Stimulated activated CD8-positive, alpha-beta memory T cell treated with anti-CD3 and anti-CD28 coated beads, Interleukin-7, amount 100 ng/mL, for 48 hours (primary cell): ENCODE results near the gene DPP10.
"Not testable (repeated sequence)": the region's sequence is repeated elsewhere in the genome, so short reads cannot be mapped to it uniquely, and the experiment has no call there.

ENCODE experiments used
- DNase-seq, 2 donors: peaks; one replicate each; pipeline ENCODE4 v3.0.0-alpha.2; 2020; ENCODE audit warnings: low read depth in 1 of 2; ENCODE audit errors: extremely low read depth in 1 of 2

The DPP10 gene

GRCh38 chr2:114507744-114508143, 65.3 kb downstream of the DPP10 start:
- DNase-seq, result no peak

GRCh38 chr2:114515882-114516281, 73.4 kb downstream of the DPP10 start:
- no peak for DNase-seq

GRCh38 chr2:114517580-114517979, 75.1 kb downstream of the DPP10 start:
- DNase-seq, result no peak

GRCh38 chr2:114518738-114519137, 76.3 kb downstream of the DPP10 start:
- no peak for DNase-seq

- not testable (repeated sequence) for DNase-seq
These were observed 80.2 kb downstream of the DPP10 start for GRCh38 chr2:114522612-114523011.

- DNase-seq, result no peak
These were observed 83.5 kb downstream of the DPP10 start for GRCh38 chr2:114525955-114526354.

GRCh38 chr2:114526841-114527240, 84.4 kb downstream of the DPP10 start:
- no peak for DNase-seq

- DNase-seq, result no peak
These were observed 85.0 kb downstream of the DPP10 start for GRCh38 chr2:114527330-114527983.

GRCh38 chr2:114534116-114535084, 92.0 kb downstream of the DPP10 start:
- no peak for DNase-seq

- DNase-seq, result no peak
These were observed 95.3 kb downstream of the DPP10 start for GRCh38 chr2:114537777-114538176.

GRCh38 chr2:114542695-114543094, 100.3 kb downstream of the DPP10 start:
- DNase-seq, result no peak

- no peak for DNase-seq
These were observed 100.9 kb downstream of the DPP10 start for GRCh38 chr2:114543236-114543766.

- no peak for DNase-seq
These were observed 102.6 kb downstream of the DPP10 start for GRCh38 chr2:114545052-114545451.

GRCh38 chr2:114546531-114546930, 104.1 kb downstream of the DPP10 start:
- no peak for DNase-seq

- DNase-seq, result no peak
These were observed 105.7 kb downstream of the DPP10 start for GRCh38 chr2:114548151-114548550.

- DNase-seq, result no peak
These were observed 107.9 kb downstream of the DPP10 start for GRCh38 chr2:114550364-114550763.

- DNase-seq, result no peak
These were observed 108.7 kb downstream of the DPP10 start for GRCh38 chr2:114550895-114551793.

GRCh38 chr2:114553027-114553426, 110.6 kb downstream of the DPP10 start:
- no peak for DNase-seq

- DNase-seq, result no peak
These were observed 126.7 kb downstream of the DPP10 start for GRCh38 chr2:114569166-114569565.

- no peak for DNase-seq
These were observed 135.2 kb downstream of the DPP10 start for GRCh38 chr2:114577657-114578056.

GRCh38 chr2:114579542-114579941, 137.1 kb downstream of the DPP10 start:
- DNase-seq, result no peak
